GM10266 (cell line): ENCODE data around the gene SCN5A.
A peak's percentile ranks its signal among the peaks of the same experiment; 100 is the strongest.

Experiments
- DNase-seq: peaks from one replicate; pipeline ENCODE4 v3.0.0; 2012; ENCODE audit errors: extremely low spot score
- TF ChIP-seq, protein P1 (sequence below): IDR thresholded peaks from 2 replicates; pipeline ENCODE4 v1.5.1; 2012; ENCODE audit warnings: mild to moderate bottlenecking, low read depth; ENCODE audit not compliant: control insufficient read depth, insufficient read depth; ENCODE audit errors: missing control alignments

The SCN5A gene

DNA sequence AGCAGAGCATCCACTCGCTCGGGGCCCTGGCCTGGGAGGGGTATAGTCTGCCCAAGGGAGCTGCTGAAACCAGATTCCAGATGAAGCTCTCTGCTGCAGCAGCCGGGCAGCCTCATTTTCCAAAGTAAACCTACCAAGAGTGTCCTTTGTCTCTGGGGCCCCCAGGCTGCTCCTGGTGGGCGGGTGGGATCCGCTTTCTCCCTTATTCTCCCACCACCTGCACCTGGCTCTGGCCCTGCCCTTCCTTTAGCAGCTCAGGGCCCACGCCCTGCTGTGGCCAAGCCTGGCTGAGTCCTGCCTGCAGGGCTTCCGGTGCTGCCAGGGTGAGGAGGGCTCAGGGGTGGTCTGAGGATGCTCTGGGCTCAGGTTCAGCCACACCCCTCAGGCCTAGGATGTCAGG is 13.0 kb downstream of the SCN5A start:
- DNase-seq = no peak
- TF ChIP-seq, protein P1, sequence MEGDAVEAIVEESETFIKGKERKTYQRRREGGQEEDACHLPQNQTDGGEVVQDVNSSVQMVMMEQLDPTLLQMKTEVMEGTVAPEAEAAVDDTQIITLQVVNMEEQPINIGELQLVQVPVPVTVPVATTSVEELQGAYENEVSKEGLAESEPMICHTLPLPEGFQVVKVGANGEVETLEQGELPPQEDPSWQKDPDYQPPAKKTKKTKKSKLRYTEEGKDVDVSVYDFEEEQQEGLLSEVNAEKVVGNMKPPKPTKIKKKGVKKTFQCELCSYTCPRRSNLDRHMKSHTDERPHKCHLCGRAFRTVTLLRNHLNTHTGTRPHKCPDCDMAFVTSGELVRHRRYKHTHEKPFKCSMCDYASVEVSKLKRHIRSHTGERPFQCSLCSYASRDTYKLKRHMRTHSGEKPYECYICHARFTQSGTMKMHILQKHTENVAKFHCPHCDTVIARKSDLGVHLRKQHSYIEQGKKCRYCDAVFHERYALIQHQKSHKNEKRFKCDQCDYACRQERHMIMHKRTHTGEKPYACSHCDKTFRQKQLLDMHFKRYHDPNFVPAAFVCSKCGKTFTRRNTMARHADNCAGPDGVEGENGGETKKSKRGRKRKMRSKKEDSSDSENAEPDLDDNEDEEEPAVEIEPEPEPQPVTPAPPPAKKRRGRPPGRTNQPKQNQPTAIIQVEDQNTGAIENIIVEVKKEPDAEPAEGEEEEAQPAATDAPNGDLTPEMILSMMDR = no peak

DNA sequence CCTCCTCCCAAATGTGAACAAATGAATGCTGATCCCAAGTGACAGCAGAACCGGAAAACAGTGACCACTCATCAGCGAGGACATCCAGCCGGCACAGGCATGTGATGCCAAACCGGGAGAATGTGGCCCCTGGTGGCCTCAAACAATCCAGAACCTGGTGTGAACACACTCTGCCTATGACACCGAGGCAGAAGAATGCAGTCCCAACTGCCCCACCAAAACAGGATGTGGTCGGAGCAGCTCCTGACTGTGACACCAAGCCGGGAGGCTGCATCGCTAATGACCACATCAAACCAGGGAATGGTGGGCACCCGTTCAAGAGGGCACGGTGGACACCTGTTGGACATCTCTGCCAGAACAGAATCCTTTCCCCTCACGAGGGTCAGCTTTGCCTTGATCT is 15.4 kb downstream of the SCN5A start:
- TF ChIP-seq, protein P1 = no peak
- DNase-seq = no peak

DNA sequence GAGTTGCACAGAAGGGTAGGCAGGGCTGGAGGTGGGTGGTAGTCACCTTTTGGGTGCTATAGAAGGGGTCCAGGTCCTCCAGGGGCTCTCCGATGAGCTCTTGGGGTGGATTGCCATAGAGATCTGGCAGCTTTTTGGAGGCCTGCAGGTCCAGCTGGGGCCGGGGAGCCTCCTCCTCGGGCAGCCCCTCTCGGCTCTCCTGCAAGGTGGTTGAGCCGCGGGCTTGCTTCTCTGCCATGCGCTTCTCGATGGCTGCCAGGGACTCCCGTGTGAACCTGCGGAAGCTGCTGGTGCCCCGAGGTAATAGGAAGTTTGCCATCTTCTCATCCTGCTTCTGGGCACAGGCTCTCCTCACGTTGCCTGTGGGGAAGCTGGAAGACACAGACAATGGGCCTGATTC is 16.5 kb downstream of the SCN5A start:
- TF ChIP-seq, protein P1 = no peak
- DNase-seq = no peak

DNA sequence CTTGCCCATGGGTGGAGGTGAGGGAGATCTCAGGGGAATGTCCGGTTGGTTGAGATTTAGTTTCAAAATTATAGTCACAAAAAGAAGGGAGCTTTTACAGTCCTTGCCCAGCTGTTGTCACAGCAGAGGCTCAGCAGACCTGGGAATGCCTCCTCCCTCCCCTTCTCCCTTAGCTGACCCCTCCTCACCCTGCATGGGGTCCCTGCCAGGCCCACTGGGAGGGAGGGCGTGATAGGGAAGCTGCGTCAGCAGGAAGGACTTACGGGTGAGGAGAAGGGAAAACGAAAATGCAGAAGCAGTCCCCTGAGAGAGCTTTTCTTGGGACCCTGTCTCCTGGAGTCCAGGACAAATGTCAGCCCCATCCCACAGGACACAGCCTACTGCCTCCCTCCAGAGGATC is 18.9 kb downstream of the SCN5A start:
- TF ChIP-seq, protein P1 = no peak

DNA sequence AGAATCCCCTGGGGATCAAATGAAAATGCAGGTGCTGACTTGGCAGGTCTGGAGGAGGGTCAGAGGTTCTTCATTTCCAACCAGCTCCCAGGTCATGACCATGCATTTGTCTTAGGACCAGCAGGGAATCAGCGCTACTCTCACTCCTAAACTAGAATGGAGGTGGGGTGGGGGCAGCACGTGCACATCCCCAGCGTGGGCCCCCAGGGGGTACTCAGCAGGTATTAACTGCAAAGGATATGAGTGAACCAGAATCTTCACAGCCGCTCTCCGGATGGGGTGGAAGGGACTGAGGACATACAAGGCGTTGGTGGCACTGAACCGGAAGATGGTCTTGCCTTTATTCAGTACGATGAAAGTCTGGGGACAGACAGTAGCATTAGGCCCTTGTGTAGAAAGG is 19.4 kb downstream of the SCN5A start:
- TF ChIP-seq, protein P1 = no peak
- DNase-seq = no peak

More for the DNA sequence above, 18.9 kb downstream of the SCN5A start:
- no peak for DNase-seq

DNA sequence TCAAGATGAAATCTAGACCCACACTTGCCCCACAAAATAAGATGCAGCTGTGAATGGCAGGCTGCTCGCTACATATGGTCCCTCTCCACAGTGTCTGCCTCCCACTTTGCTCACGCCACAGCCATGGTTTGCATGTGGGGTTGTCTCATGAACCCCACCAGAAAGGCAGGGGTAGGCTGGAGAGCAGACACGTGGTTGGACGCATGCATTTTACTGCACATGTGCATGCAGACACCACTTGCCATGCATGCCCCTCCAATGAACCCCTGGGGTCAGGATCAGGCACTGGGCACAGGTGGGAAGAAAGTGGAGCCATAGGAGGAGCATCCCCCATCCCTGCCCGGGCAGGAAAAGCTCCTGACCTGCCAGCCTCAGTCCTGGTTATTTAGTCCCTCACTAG is 20.7 kb downstream of the SCN5A start:
- TF ChIP-seq, protein P1 = no peak
- no peak for DNase-seq

DNA sequence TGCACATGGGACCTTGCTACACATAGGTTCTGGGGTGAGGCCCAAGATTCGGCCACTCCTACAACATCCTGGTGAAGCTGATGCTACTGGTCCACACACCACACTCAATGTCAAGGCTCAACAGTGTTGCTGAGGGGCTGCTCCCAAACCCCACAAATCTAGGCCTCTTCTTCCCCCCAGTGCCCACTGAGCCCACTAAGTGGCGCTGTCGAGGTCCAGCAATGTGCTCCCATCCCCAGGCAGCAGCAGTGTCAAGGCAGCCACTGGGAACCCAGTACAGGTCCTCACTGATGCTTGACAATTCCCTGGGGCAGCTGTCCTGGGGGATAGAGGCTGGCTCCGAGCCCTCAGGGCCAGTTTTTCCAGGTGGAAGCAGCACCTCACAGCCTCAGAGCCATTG is 21.5 kb downstream of the SCN5A start:
- DNase-seq = peak; percentile 43
- TF ChIP-seq, protein P1 = peak; percentile 61
